ENCODE measurements around the gene UXS1. TPM values are rescaled to one million over a fixed set of nuclear protein-coding genes. Genes with fewer than 3 reads are reported as not detected.

UXS1 gene
- total RNA-seq, 4 donors from 2014 or later = 23.5 to 40.4 (median 33.1) TPM

DNA sequence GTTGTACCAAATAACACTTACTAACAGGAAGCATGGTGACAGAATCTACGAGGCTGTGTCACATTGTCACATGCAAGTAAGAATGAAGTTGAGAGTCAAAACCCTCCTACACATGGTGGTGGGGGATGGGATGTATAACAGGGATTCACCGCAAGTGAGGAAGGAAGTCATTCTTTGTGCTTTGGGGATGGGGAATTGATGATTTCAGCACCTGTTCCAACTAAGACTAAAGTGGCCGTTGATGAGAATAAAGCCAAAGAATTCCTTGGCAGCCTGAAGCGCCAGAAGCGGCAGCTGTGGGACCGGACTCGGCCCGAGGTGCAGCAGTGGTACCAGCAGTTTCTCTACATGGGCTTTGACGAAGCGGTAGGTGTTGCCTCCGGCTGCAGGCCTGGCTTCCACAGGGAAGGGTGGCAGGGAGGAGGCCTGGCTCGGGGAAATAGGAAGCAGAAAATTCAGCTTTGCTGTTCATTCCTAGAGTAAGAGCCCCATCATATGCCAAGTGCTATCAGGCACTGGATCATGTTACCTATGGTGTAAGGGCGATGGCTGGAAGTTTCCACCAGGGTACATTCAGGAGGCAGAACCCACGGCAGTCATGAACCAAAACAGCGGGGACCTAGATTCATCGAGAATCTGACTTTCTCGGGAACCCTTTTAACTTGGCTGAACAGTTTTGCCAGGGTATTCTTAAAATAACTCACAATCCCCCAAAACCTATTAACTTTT lies 120.3 kb downstream of the UXS1 start:
- no peaks in the 10 kb centered on the region for H3K9me3 ChIP-seq
- H3K4me3 ChIP-seq = no peak overlapping the region
- intact Hi-C loops (cut with DNase I) = no loop called here
- no peak for TF ChIP-seq POLR2A (IDR thresholded peaks at IDR 0.05)
- TF ChIP-seq, protein P1, sequence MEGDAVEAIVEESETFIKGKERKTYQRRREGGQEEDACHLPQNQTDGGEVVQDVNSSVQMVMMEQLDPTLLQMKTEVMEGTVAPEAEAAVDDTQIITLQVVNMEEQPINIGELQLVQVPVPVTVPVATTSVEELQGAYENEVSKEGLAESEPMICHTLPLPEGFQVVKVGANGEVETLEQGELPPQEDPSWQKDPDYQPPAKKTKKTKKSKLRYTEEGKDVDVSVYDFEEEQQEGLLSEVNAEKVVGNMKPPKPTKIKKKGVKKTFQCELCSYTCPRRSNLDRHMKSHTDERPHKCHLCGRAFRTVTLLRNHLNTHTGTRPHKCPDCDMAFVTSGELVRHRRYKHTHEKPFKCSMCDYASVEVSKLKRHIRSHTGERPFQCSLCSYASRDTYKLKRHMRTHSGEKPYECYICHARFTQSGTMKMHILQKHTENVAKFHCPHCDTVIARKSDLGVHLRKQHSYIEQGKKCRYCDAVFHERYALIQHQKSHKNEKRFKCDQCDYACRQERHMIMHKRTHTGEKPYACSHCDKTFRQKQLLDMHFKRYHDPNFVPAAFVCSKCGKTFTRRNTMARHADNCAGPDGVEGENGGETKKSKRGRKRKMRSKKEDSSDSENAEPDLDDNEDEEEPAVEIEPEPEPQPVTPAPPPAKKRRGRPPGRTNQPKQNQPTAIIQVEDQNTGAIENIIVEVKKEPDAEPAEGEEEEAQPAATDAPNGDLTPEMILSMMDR (IDR thresholded peaks at IDR 0.05) = no peak
- no peak for DNase-seq
- no peaks in the 10 kb centered on the region for H3K36me3 ChIP-seq
- H3K27ac ChIP-seq = no peak overlapping the region
- H3K27me3 ChIP-seq = no peaks in the 10 kb centered on the region
- H3K4me1 ChIP-seq = peaks cover 0 to 6% (median 0%) of the 10 kb centered on the region in 3 donors
- WGBS, 2 donors = 87 to 90% methylated on average over 15 to 16 of the region's 17 CpGs

GRCh38 chr2:106070181-106070580 lies 123.9 kb downstream of the UXS1 start:
- peak overlapping the region in 1 of 4 donors; percentile 16 for H3K27ac ChIP-seq
- no peaks in the 10 kb centered on the region for H3K9me3 ChIP-seq
- no peaks in the 10 kb centered on the region for H3K36me3 ChIP-seq
- TF ChIP-seq POLR2A (IDR thresholded peaks at IDR 0.05) = no peak
- H3K4me3 ChIP-seq = no peak overlapping the region
- DNase-seq = no peak
- H3K27me3 ChIP-seq = peaks cover 0 to 23% (median 0%) of the 10 kb centered on the region in 4 donors
- intact Hi-C loops (cut with DNase I) = no loop called here
- WGBS, 2 donors = 79 to 88% methylated on average over 4 of the region's 4 CpGs
- H3K4me1 ChIP-seq = peaks cover 6 to 21% (median 7%) of the 10 kb centered on the region in 3 donors

DNA sequence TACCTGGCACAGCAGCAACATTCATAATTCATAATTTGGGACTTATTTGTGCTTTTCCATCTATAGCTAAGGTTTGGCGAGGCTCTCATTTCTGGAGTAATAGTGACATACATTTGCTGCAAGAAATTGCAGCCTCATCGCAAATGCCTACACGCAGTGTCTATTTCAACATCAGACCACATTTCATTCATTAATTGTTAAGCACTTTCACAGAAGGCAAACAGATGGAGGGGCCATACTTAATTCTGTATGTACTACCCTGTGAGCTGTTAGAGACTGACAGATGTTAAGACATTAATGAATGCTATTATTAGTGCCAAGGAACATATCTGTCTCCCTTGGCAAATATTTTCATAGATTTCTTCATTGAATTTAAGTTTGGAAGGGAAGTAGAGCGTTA lies 125.7 kb downstream of the UXS1 start:
- TF ChIP-seq, protein P1 (IDR thresholded peaks at IDR 0.05) = no peak
- TF ChIP-seq POLR2A (IDR thresholded peaks at IDR 0.05) = no peak
- Histone ChIP-seq H3K4me1 (peaks cover 6 to 22% (median 7%) of the 10 kb centered on the region in 3 donors), H3K27ac (no peak overlapping the region), H3K4me3 (no peak overlapping the region), H3K36me3 (no peaks in the 10 kb centered on the region), H3K27me3 (peaks cover 0 to 28% (median 0%) of the 10 kb centered on the region in 4 donors), H3K9me3 (no peaks in the 10 kb centered on the region)
- 61 to 73% methylated on average over 4 of the region's 4 CpGs for WGBS, 2 donors
- intact Hi-C loops (cut with DNase I) = no loop called here
- no peak for DNase-seq

DNA sequence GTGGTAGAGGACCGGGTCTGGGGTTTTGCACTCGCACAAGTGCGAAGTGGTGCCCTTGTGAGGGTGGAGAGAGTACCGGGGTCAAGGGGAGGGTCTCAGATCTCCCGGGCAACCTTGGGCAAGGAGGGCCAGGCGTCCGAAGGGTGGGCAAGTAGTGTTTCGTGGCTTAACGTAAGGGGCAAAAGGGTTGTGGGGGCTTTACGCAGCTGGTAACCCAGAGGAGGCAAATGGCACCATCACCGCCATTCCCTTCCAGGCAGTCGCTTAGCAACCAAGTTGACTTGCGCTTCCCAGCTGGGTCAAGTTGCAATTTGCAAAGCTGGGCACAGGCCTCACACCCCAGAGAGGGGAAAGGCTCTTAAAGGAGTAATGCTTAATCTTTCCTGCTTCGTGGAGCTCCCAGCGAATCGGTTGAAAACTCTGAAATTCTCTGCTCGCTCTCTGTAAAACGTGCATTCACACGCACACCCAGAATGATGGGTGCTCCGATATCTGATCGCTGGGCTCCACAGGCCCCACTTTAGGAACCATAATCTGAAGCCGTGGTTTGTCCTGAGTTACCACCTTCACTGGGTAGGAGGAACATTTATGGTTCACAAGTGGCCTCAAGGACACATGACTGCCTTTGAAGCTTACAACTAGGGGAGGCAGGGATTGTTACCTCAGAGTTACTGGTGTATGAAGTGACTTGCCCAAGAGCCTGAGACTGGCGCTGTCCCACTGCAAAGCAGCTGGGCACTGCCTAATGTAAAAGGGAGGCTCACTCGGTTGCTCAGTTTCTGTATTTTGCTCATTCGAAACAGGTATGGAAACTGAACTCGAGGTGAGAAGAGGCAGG lies 127.9 kb downstream of the UXS1 start:
- peaks cover 6 to 18% (median 7%) of the 10 kb centered on the region in 3 donors for H3K4me1 ChIP-seq
- WGBS, 2 donors = 48 to 55% methylated on average over 25 to 26 of the region's 26 CpGs
- no peak for DNase-seq
- H3K27ac ChIP-seq = peak overlapping the region; percentile 5 to 77 (median 46)
- peak overlapping the region; percentile 12 to 70 (median 48) for H3K4me3 ChIP-seq
- no peaks in the 10 kb centered on the region for H3K36me3 ChIP-seq
- peaks cover 0 to 28% (median 0%) of the 10 kb centered on the region in 4 donors for H3K27me3 ChIP-seq
- intact Hi-C loops (cut with DNase I) = no loop called here
- no peaks in the 10 kb centered on the region for H3K9me3 ChIP-seq
- no peak for TF ChIP-seq POLR2A (IDR thresholded peaks at IDR 0.05)
- TF ChIP-seq, protein P1 (IDR thresholded peaks at IDR 0.05) = no peak

DNA sequence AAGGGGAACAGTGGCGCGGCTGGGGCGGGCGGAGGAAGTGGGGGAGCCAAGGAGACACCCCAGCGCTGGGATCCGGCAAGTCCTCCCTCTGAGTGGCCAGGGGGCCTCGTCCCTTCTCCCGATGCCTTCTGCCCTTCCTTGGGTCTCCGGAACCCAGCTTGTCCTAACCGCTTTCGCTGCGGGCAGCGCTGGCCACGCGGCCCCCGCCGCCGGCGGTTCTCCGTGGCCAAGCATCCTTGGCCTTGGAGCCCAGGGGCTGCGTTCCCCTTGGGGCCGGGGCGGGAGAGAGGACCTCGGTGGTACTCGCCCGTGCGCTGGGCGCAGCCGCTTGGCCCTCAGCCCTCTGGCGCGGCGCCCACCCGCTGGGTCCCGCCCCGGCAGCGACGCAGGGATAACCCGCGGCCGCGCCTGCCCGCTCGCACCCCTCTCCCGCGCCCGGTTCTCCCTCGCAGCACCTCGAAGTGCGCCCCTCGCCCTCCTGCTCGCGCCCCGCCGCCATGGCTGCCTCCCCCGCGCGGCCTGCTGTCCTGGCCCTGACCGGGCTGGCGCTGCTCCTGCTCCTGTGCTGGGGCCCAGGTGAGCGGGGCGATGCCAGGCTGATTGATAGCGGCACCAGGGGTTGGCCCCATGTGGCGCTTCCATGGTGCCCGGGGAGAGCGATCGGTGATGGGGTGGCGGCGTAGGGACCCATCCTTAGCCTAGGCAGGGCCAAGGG lies 128.7 kb downstream of the UXS1 start:
- intact Hi-C loops (cut with DNase I) = no loop called here
- Histone ChIP-seq H3K4me1 (peaks cover 6 to 18% (median 7%) of the 10 kb centered on the region in 3 donors), H3K36me3 (no peaks in the 10 kb centered on the region), H3K27ac (peak overlapping the region; percentile 5 to 77 (median 58)), H3K4me3 (peak overlapping the region; percentile 12 to 70 (median 48)), H3K27me3 (peaks cover 0 to 28% (median 0%) of the 10 kb centered on the region in 4 donors), H3K9me3 (no peaks in the 10 kb centered on the region)
- 32% methylated on average over 9 to 17 of the region's 68 CpGs for WGBS, 2 donors
- no peak for DNase-seq
- no peak for TF ChIP-seq POLR2A (IDR thresholded peaks at IDR 0.05)
- TF ChIP-seq, protein P1 (IDR thresholded peaks at IDR 0.05) = no peak
